ENCODE data around the gene C1orf210.

The C1orf210 gene

DNA sequence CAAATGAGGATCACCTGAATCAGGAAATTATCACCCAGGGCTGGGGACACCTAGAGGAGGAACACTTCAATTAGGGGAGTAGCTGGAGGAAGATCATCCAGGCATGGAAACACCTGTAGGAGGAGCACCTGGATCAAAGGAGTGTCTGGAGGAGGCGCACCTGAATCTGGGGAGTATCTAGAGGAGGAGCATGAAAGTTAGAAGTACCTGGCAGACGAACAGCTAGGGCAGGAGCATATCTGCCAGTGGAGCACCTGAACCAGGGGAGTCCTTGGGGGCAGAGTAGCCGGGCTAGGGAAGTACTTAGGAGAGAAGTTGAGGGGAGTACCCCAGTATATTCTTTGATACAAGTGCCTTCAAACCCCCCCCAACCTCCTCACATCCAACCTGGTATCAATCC, 1.3 kb downstream of the C1orf210 start:
- no peak overlapping the region for H2AFZ ChIP-seq (ENCODE audit: low read depth, low read length)

DNA sequence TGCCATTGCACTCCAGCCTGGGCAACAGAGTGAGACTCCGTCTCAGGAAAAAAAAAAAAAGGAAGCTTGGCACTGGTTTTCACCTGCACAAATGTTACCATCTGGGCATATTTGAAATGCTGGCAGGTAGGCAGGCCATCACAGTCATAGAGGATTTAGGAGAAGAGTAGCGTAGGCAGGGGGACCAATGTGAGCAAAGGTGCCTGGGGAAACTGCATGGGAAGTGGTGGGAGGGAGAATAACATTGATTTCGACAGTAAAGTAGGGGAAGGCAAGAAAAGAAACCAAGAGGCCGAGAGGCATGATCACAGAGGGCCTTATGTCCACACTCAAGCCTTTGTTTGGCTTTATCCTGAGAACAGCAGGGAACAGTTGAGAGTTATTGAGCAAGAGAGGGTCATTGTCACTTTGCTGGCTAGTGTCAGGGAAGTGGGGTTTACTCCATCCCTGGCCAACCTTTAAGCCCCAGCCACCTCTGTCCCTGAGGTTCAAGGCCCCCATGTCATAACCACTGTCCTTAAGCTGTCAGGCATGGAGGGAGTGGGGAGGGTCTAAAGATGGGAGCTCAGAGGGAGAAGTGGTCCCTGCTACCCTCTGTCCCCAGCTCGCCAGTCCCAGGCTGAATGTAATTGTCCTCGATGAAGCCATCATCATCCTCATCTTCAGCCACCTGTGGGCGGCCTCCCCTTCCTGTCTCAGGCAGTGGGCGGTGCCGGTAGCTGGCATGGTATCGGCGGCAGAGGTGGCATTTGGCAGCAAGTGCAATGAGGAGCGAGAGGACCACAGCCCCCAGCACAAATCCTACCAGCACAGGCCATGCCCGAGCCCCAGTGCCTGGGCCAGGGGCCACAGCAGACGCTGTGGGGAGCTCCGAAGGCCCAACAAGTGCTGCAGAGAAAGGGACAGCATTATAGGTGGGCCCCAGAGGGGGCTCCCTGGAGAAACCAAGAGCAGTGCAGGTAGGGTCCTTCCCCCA, 2.9 kb downstream of the C1orf210 start:
- Histone ChIP-seq H3K36me3 (ENCODE audit: insufficient read depth, low read length) (no peaks in the 10 kb centered on the region), H2AFZ (ENCODE audit: low read depth, low read length) (no peak overlapping the region), H3K27me3 (ENCODE audit: insufficient read depth, low read length) (peaks cover 2% of the 10 kb centered on the region), H3K4me1 (ENCODE audit: insufficient read depth, low read length) (no peaks in the 10 kb centered on the region), H3K4me3 (ENCODE audit: low read length) (no peak overlapping the region), H3K9me3 (ENCODE audit: low read length) (no peaks in the 10 kb centered on the region)

More for the DNA sequence above, 1.3 kb downstream of the C1orf210 start:
- no peaks in the 10 kb centered on the region for H3K9me3 ChIP-seq (ENCODE audit: low read length)
- peaks cover 2% of the 10 kb centered on the region for H3K27me3 ChIP-seq (ENCODE audit: insufficient read depth, low read length)
- H3K4me1 ChIP-seq (ENCODE audit: insufficient read depth, low read length), result no peaks in the 10 kb centered on the region
- H3K36me3 ChIP-seq (ENCODE audit: insufficient read depth, low read length), result no peaks in the 10 kb centered on the region
- no peak overlapping the region for H3K4me3 ChIP-seq (ENCODE audit: low read length)

DNA sequence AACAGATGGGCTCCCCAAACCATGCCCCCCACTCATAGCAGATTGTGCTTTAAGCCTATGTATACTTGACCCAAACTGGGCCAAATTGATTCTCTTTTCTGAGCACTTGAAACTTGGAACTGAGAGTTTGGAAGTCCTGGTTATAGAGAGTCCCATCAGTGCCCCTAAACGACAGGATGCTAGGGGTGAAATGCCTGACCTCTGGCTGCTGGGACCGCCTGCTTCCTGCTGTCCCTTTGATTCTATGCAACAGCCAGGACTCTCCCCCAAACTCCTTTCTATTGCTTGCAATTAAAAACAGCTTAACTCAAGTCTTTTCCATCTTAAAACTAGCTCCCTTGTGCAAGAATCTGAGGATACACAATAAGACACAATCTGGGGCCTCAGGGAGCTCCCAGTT, 4.7 kb downstream of the C1orf210 start:
- Histone ChIP-seq H2AFZ (ENCODE audit: low read depth, low read length) (no peak overlapping the region), H3K4me3 (ENCODE audit: low read length) (no peak overlapping the region), H3K9me3 (ENCODE audit: low read length) (no peaks in the 10 kb centered on the region), H3K36me3 (ENCODE audit: insufficient read depth, low read length) (no peaks in the 10 kb centered on the region), H3K27me3 (ENCODE audit: insufficient read depth, low read length) (peaks cover 2% of the 10 kb centered on the region), H3K4me1 (ENCODE audit: insufficient read depth, low read length) (no peaks in the 10 kb centered on the region)

DNA sequence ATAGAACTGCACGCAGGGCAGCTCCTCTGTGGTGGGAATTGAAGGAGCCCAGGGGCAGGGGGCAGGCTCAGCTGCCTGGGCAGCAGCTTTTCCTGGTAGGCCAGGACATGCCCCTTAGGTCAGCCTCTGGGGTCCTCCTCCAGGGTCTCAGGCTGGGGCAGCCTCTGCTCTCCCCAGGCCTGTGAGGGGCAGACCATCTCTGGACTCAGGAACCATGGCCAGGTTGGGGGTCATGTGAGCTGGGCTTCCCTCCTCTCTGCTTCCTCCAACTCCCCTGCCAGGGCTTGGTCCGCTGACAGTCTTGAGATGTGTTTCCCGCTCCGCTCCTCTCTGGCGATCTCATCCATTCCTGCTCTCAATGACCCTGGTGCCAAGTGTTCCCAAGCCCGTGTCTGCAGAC, 5.7 kb downstream of the C1orf210 start:
- Histone ChIP-seq H3K27me3 (ENCODE audit: insufficient read depth, low read length) (peaks cover 2% of the 10 kb centered on the region), H2AFZ (ENCODE audit: low read depth, low read length) (no peak overlapping the region), H3K9me3 (ENCODE audit: low read length) (no peaks in the 10 kb centered on the region), H3K4me3 (ENCODE audit: low read length) (no peak overlapping the region), H3K36me3 (ENCODE audit: insufficient read depth, low read length) (no peaks in the 10 kb centered on the region), H3K4me1 (ENCODE audit: insufficient read depth, low read length) (no peaks in the 10 kb centered on the region)

DNA sequence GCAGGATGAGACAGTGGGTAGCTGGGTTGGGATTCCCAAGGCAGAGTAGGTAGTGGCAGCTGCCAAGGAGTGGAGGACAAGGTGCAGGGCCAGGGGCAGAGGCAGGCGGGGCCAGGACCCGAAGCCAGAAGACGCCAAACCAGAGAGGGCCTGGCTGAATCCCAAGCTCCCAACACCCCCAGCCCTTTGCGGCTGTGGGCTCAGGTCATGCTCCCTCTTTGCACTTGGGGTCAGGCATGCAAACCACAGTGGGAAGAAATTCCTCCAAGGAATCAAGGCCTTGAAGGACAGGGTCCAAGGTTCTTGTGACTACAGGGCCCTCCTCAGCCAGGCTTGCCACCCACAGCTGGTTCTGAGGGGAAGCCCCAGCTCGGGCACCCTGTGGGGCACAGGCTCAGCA, 6.2 kb downstream of the C1orf210 start:
- Histone ChIP-seq H3K4me1 (ENCODE audit: insufficient read depth, low read length) (no peaks in the 10 kb centered on the region), H3K36me3 (ENCODE audit: insufficient read depth, low read length) (no peaks in the 10 kb centered on the region), H3K9me3 (ENCODE audit: low read length) (no peaks in the 10 kb centered on the region), H3K27me3 (ENCODE audit: insufficient read depth, low read length) (peaks cover 2% of the 10 kb centered on the region), H2AFZ (ENCODE audit: low read depth, low read length) (no peak overlapping the region), H3K4me3 (ENCODE audit: low read length) (no peak overlapping the region)

DNA sequence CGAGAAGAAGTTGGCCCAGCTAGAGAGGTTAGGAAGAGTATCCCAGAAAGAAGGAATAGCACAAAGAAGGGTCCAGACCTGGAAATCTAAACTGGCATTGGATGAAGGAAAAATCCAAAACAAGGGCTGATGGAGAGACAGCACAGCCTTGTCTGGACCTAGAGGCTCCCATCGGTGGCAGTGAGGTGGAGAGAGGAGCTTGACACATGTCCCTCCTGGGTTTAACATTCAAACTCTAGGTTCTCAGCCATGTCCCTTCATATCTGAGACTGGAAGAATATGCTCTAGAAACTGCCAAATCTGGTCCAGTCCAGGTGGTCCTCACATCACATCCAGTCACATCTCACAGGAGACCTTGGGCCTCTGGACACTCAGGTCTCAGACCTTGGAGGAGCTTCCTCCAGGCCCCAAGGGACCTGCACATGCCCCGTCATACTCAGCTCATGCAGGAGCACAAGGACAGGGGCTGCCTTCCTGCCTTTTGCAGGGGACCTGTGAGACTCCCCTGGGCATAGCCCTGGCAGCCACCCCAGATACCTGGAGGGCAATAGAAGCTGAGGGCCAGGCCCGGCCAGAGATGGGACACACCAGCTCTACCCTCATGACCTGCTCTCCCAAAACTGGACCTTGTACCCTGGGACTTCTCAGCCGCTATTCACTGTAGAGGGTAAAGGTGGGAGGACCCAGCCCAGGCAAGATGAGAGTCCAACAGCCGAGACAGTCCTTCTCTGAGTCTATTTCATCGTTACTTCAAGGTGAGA, 8.1 kb downstream of the C1orf210 start:
- Histone ChIP-seq H2AFZ (ENCODE audit: low read depth, low read length) (no peak overlapping the region), H3K4me3 (ENCODE audit: low read length) (no peak overlapping the region), H3K27me3 (ENCODE audit: insufficient read depth, low read length) (no peaks in the 10 kb centered on the region), H3K9me3 (ENCODE audit: low read length) (no peaks in the 10 kb centered on the region), H3K4me1 (ENCODE audit: insufficient read depth, low read length) (no peaks in the 10 kb centered on the region), H3K36me3 (ENCODE audit: insufficient read depth, low read length) (no peaks in the 10 kb centered on the region)

DNA sequence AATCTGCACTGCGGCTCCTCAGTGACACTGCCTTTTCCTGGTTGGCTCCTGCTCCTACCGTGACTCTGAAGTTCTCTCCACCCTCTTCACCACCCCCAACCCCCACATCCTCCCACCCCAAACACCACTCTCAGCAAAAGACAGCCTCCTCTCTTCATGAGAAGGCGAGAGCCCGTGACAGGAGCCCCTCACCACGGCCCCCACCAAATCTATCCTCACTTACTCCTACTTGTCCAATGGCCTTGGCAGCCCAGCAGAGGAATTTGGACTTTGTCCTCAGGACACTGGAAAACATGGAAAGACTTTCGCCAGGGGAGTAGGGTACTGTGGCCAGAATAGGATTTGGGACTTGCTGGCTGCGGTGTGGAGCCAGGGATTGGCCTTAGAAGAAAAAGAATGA, 8.7 kb downstream of the C1orf210 start:
- Histone ChIP-seq H2AFZ (ENCODE audit: low read depth, low read length) (no peak overlapping the region), H3K9me3 (ENCODE audit: low read length) (no peaks in the 10 kb centered on the region), H3K27me3 (ENCODE audit: insufficient read depth, low read length) (no peaks in the 10 kb centered on the region), H3K36me3 (ENCODE audit: insufficient read depth, low read length) (no peaks in the 10 kb centered on the region), H3K4me3 (ENCODE audit: low read length) (no peak overlapping the region), H3K4me1 (ENCODE audit: insufficient read depth, low read length) (no peaks in the 10 kb centered on the region)

DNA sequence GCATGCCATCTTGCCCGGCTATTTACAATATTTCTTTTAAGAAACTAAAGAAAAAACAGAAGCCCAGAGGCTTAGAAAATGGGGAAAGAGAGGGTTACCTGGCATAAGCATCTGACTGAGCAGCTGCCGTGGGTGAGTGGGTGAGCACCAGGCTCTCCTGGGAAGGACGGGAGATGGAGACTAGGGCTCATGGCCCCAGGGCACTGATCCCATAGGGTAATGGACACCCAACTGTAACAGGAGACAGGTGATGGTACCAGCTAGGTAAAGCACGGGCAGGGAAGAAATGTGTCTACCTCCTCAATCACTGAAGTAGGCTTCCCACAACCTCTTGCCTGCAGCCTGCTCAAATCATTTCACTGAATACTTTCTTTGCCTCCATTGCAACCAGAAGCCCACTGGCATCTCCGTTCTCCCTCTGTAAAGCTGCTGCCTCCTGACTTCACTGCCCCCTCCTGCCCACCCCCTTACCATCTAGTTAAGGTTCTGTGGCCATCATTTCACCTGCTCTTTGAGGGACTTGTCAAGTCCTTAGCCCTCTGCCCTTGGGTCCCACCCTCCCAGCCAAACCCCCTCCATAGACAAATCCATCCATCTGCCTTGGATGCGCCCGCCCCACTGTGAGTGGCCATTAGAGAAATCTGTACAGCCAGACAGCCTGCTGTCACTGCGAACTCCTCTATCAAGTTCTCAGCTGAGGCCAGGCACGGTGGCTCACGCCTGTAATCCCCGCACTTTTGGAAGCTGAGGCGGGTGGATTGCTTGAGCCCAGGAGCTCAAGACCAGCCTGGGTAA, 9.4 kb downstream of the C1orf210 start:
- no peaks in the 10 kb centered on the region for H3K4me1 ChIP-seq (ENCODE audit: insufficient read depth, low read length)
- no peak overlapping the region for H3K4me3 ChIP-seq (ENCODE audit: low read length)
- no peak overlapping the region for H2AFZ ChIP-seq (ENCODE audit: low read depth, low read length)
- H3K9me3 ChIP-seq (ENCODE audit: low read length), result no peaks in the 10 kb centered on the region
- H3K27me3 ChIP-seq (ENCODE audit: insufficient read depth, low read length), result peaks cover 6% of the 10 kb centered on the region
- H3K36me3 ChIP-seq (ENCODE audit: insufficient read depth, low read length), result no peaks in the 10 kb centered on the region

DNA sequence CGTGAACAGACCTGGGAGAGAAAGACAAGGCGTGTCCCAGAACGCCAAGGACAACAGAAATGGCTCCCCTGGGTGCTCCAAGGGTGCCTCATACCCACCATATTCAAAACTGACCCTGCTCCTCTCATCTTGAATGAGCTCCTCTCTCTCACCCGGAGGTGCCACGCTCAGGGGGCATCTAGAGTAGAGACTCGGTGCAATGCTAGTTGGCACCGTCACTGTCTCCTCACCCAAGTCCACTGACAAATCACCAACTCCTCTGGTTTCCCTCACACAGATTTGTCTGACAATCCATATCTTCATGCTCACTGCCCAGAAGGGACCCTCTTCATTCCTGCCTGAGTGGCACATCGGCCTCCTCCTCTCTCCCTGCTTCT, 10.6 kb downstream of the C1orf210 start:
- Histone ChIP-seq H3K27me3 (ENCODE audit: insufficient read depth, low read length) (peaks cover 12% of the 10 kb centered on the region), H3K4me3 (ENCODE audit: low read length) (no peak overlapping the region), H3K36me3 (ENCODE audit: insufficient read depth, low read length) (no peaks in the 10 kb centered on the region), H3K4me1 (ENCODE audit: insufficient read depth, low read length) (no peaks in the 10 kb centered on the region), H2AFZ (ENCODE audit: low read depth, low read length) (no peak overlapping the region), H3K9me3 (ENCODE audit: low read length) (no peaks in the 10 kb centered on the region)

DNA sequence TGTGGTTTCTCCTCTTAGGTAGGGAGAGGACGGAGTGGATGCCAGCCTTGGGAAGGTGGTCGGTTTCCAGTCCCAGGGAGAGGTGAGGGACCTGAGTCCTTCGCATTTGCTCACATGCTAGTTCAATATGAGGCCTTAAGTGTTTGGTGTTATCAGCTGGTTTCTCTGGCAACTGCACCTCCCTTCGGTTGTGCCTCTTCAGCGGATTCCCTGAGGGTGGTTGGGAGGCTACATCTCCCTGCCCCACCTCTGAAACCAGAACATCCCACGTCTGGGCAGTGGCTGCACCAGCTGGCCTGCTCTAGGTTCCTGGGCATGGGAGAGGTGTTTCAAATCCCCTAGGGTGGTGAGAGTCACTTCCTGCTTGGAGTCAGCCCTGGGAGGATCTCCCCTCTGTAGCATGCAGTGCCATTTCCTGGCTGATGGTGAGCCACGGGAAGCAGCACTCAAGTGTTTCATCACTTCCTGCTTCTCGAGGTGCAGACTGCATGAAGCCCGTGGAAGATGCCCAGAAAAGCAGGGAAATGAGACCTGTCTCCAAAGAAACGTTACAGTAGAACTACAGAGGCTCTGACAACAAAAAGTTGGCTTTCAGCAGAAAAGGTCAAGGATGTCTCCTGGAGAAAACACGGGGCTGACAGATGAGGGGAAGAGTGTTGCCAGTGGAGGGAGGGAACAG, 11.1 kb downstream of the C1orf210 start:
- Histone ChIP-seq H3K4me1 (ENCODE audit: insufficient read depth, low read length) (no peaks in the 10 kb centered on the region), H3K4me3 (ENCODE audit: low read length) (no peak overlapping the region), H3K27me3 (ENCODE audit: insufficient read depth, low read length) (peaks cover 17% of the 10 kb centered on the region), H2AFZ (ENCODE audit: low read depth, low read length) (no peak overlapping the region), H3K9me3 (ENCODE audit: low read length) (no peaks in the 10 kb centered on the region), H3K36me3 (ENCODE audit: insufficient read depth, low read length) (no peaks in the 10 kb centered on the region)

DNA sequence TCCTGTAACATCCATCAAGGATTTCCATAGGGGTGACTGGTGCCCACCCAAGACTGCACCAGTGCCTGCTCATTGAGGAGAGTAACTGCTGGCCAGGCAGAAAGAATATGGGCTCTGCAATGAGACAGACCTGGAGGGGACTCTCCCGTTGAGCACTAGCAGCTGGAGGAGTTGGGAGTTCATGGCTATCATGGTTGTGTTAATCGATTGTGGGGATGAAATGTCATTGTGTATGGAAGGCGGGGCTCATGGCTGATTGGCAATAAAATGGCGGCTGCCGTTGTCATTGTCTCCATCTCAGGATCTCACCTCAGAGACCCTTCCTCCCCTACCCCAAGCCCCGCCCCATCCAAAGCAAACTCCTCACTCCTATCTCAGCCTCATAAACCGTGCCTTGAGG, 11.7 kb downstream of the C1orf210 start:
- Histone ChIP-seq H2AFZ (ENCODE audit: low read depth, low read length) (no peak overlapping the region), H3K36me3 (ENCODE audit: insufficient read depth, low read length) (no peaks in the 10 kb centered on the region), H3K4me3 (ENCODE audit: low read length) (no peak overlapping the region), H3K4me1 (ENCODE audit: insufficient read depth, low read length) (no peaks in the 10 kb centered on the region), H3K9me3 (ENCODE audit: low read length) (no peaks in the 10 kb centered on the region), H3K27me3 (ENCODE audit: insufficient read depth, low read length) (peaks cover 18% of the 10 kb centered on the region)
